Activated naive CD8-positive, alpha-beta T cell treated with anti-CD3 and anti-CD28 coated beads, Interleukin-2, amount 50 U/mL, for 24 hours (primary cell): ENCODE measurements around the gene SPRR4.

Experiments
- ATAC-seq: fragments of 150-1000 bp; cut with Tn5 transposase; one replicate; pipeline ENCODE4 v1.10.0; 2021
- DNase-seq: peaks from one replicate; pipeline ENCODE4 v3.0.0; 2021
- H3K27ac Mint-ChIP-seq: one replicate; pipeline ENCODE4 v1.8.0; 2021; ENCODE audit warnings: mild to moderate bottlenecking, mixed read lengths
- H3K27me3 Mint-ChIP-seq: one replicate; pipeline ENCODE4 v1.8.0; 2021; ENCODE audit warnings: mixed read lengths
- H3K36me3 Mint-ChIP-seq: one replicate; pipeline ENCODE4 v1.8.0; 2021; ENCODE audit warnings: low read depth, mixed read lengths
- H3K4me1 Mint-ChIP-seq: one replicate; pipeline ENCODE4 v1.8.0; 2021; ENCODE audit warnings: mixed read lengths
- H3K4me3 Mint-ChIP-seq: one replicate; pipeline ENCODE4 v1.8.0; 2021; ENCODE audit warnings: mild to moderate bottlenecking, moderate library complexity, mixed read lengths
- H3K9me3 Mint-ChIP-seq: one replicate; pipeline ENCODE4 v1.8.0; 2021; ENCODE audit warnings: mixed read lengths

The SPRR4 gene

GRCh38 chr1:152970495-152970894, at the start of gene SPRR4:
Gene SPRR4 (plus strand): TSS chr1:152970648. CDS start chr1:152971891, 1,243 bp downstream.
- H3K9me3 Mint-ChIP-seq: no peaks in the 10 kb centered on the region

GRCh38 chr1:152924191-152924590, 46.3 kb upstream of the SPRR4 start:
- Mint-ChIP-seq H3K9me3 (no peaks in the 10 kb centered on the region), H3K36me3 (no peaks in the 10 kb centered on the region), H3K4me1 (no peaks in the 10 kb centered on the region), H3K4me3 (no peak overlapping the region), H3K27me3 (peaks cover 6% of the 10 kb centered on the region), H3K27ac (no peak overlapping the region)
- no peak for ATAC-seq
- no peak for DNase-seq

More at GRCh38 chr1:152970495-152970894, at the start of gene SPRR4:
- H3K27me3 Mint-ChIP-seq: peaks cover 13% of the 10 kb centered on the region
- no peak within 1 kb of the TSS for H3K27ac Mint-ChIP-seq
- ATAC-seq (no peak), DNase-seq (no peak)
- no peaks in the 10 kb centered on the region for H3K4me1 Mint-ChIP-seq
- no peak within 1 kb of the TSS for H3K4me3 Mint-ChIP-seq
- no peaks in the 10 kb centered on the region for H3K36me3 Mint-ChIP-seq

- Mint-ChIP-seq H3K27ac (no peak overlapping the region), H3K27me3 (peaks cover 6% of the 10 kb centered on the region), H3K4me3 (no peak overlapping the region), H3K4me1 (no peaks in the 10 kb centered on the region), H3K36me3 (no peaks in the 10 kb centered on the region), H3K9me3 (no peaks in the 10 kb centered on the region)
- DNase-seq: no peak
- ATAC-seq: no peak
Observed at GRCh38 chr1:152926091-152926490, 44.4 kb upstream of the SPRR4 start.

GRCh38 chr1:152928671-152929070, 41.8 kb upstream of the SPRR4 start:
- Mint-ChIP-seq H3K4me3 (no peak overlapping the region), H3K9me3 (no peaks in the 10 kb centered on the region), H3K36me3 (no peaks in the 10 kb centered on the region), H3K27me3 (peaks cover 7% of the 10 kb centered on the region), H3K4me1 (no peaks in the 10 kb centered on the region), H3K27ac (no peak overlapping the region)
- DNase-seq: no peak
- no peak for ATAC-seq

GRCh38 chr1:152932170-152932811, 38.2 kb upstream of the SPRR4 start:
- H3K4me1 Mint-ChIP-seq: no peaks in the 10 kb centered on the region
- peaks cover 4% of the 10 kb centered on the region for H3K27me3 Mint-ChIP-seq
- no peak for ATAC-seq
- no peaks in the 10 kb centered on the region for H3K36me3 Mint-ChIP-seq
- DNase-seq: no peak
- H3K9me3 Mint-ChIP-seq: no peaks in the 10 kb centered on the region
- H3K4me3 Mint-ChIP-seq: no peak overlapping the region
- H3K27ac Mint-ChIP-seq: no peak overlapping the region

- no peaks in the 10 kb centered on the region for H3K36me3 Mint-ChIP-seq
- H3K27me3 Mint-ChIP-seq: peaks cover 4% of the 10 kb centered on the region
- DNase-seq (no peak), ATAC-seq (no peak)
- H3K4me1 Mint-ChIP-seq: no peaks in the 10 kb centered on the region
- no peaks in the 10 kb centered on the region for H3K9me3 Mint-ChIP-seq
- H3K4me3 Mint-ChIP-seq: no peak overlapping the region
- no peak overlapping the region for H3K27ac Mint-ChIP-seq
Observed at GRCh38 chr1:152933196-152933595, 37.3 kb upstream of the SPRR4 start.

GRCh38 chr1:152940614-152941013, 29.8 kb upstream of the SPRR4 start:
- Mint-ChIP-seq H3K36me3 (no peaks in the 10 kb centered on the region), H3K9me3 (no peaks in the 10 kb centered on the region), H3K27me3 (peaks cover 4% of the 10 kb centered on the region), H3K4me3 (no peak overlapping the region), H3K27ac (no peak overlapping the region), H3K4me1 (no peaks in the 10 kb centered on the region)
- DNase-seq: no peak
- no peak for ATAC-seq

- Mint-ChIP-seq H3K36me3 (no peaks in the 10 kb centered on the region), H3K27ac (no peak overlapping the region), H3K4me1 (no peaks in the 10 kb centered on the region), H3K9me3 (no peaks in the 10 kb centered on the region), H3K27me3 (peaks cover 4% of the 10 kb centered on the region), H3K4me3 (no peak overlapping the region)
- DNase-seq (no peak), ATAC-seq (no peak)
Observed at GRCh38 chr1:152941037-152941711, 29.3 kb upstream of the SPRR4 start.

- no peak for ATAC-seq
- Mint-ChIP-seq H3K4me1 (no peaks in the 10 kb centered on the region), H3K27ac (no peak overlapping the region), H3K9me3 (no peaks in the 10 kb centered on the region), H3K4me3 (no peak overlapping the region), H3K27me3 (peaks cover 5% of the 10 kb centered on the region), H3K36me3 (no peaks in the 10 kb centered on the region)
- no peak for DNase-seq
Observed at GRCh38 chr1:152942161-152942560, 28.3 kb upstream of the SPRR4 start.

GRCh38 chr1:152946248-152946647, 24.2 kb upstream of the SPRR4 start:
- Mint-ChIP-seq H3K27me3 (peaks cover 6% of the 10 kb centered on the region), H3K36me3 (no peaks in the 10 kb centered on the region), H3K27ac (no peak overlapping the region), H3K4me1 (no peaks in the 10 kb centered on the region), H3K4me3 (no peak overlapping the region), H3K9me3 (no peaks in the 10 kb centered on the region)
- no peak for ATAC-seq
- no peak for DNase-seq

GRCh38 chr1:152946651-152947256, 23.7 kb upstream of the SPRR4 start, which contains the start of gene SPRR5:
Gene SPRR5 (plus strand): TSS chr1:152947206. CDS start chr1:152948555, 1,349 bp downstream.
- DNase-seq (no peak), ATAC-seq (no peak)
- no peaks in the 10 kb centered on the region for H3K4me1 Mint-ChIP-seq
- no peak within 1 kb of the TSS for H3K4me3 Mint-ChIP-seq
- peaks cover 6% of the 10 kb centered on the region for H3K27me3 Mint-ChIP-seq
- H3K9me3 Mint-ChIP-seq: no peaks in the 10 kb centered on the region
- no peak within 1 kb of the TSS for H3K27ac Mint-ChIP-seq
- H3K36me3 Mint-ChIP-seq: no peaks in the 10 kb centered on the region

GRCh38 chr1:152951711-152952110, 18.7 kb upstream of the SPRR4 start:
- H3K4me1 Mint-ChIP-seq: no peaks in the 10 kb centered on the region
- ATAC-seq: no peak
- H3K4me3 Mint-ChIP-seq: no peak overlapping the region
- DNase-seq: no peak
- H3K36me3 Mint-ChIP-seq: no peaks in the 10 kb centered on the region
- H3K27me3 Mint-ChIP-seq: peaks cover 4% of the 10 kb centered on the region
- H3K27ac Mint-ChIP-seq: no peak overlapping the region
- H3K9me3 Mint-ChIP-seq: peaks cover 4% of the 10 kb centered on the region

- DNase-seq: no peak
- Mint-ChIP-seq H3K4me1 (no peaks in the 10 kb centered on the region), H3K27me3 (peaks cover 3% of the 10 kb centered on the region), H3K27ac (no peak overlapping the region), H3K9me3 (peaks cover 4% of the 10 kb centered on the region), H3K36me3 (no peaks in the 10 kb centered on the region), H3K4me3 (no peak overlapping the region)
- no peak for ATAC-seq
Observed at GRCh38 chr1:152953761-152954160, 16.7 kb upstream of the SPRR4 start.

- Mint-ChIP-seq H3K4me3 (no peak overlapping the region), H3K4me1 (no peaks in the 10 kb centered on the region), H3K36me3 (no peaks in the 10 kb centered on the region), H3K9me3 (peaks cover 4% of the 10 kb centered on the region), H3K27ac (no peak overlapping the region), H3K27me3 (peaks cover 3% of the 10 kb centered on the region)
- ATAC-seq (no peak), DNase-seq (no peak)
Observed at GRCh38 chr1:152954436-152954835, 16.0 kb upstream of the SPRR4 start.

GRCh38 chr1:152957561-152957960, 12.9 kb upstream of the SPRR4 start:
- H3K27me3 Mint-ChIP-seq: no peaks in the 10 kb centered on the region
- H3K4me1 Mint-ChIP-seq: no peaks in the 10 kb centered on the region
- no peak for ATAC-seq
- DNase-seq: no peak
- no peaks in the 10 kb centered on the region for H3K36me3 Mint-ChIP-seq
- H3K4me3 Mint-ChIP-seq: no peak overlapping the region
- no peak overlapping the region for H3K27ac Mint-ChIP-seq
- H3K9me3 Mint-ChIP-seq: peaks cover 4% of the 10 kb centered on the region
